Measurements from ENCODE around the gene TMEM101. TPM values are rescaled to one million over a fixed set of nuclear protein-coding genes. Genes with fewer than 3 reads are reported as not detected.
"Not testable (repeated sequence)": the region's sequence is repeated elsewhere in the genome, so short reads cannot be mapped to it uniquely, and the experiment has no call there.

Gene TMEM101
- 24.6 TPM for polyA plus RNA-seq

GRCh38 chr17:44014437-44015172 lies at the start of gene TMEM101:
Gene TMEM101 (minus strand): TSS chr17:44014963. CDS start chr17:44014952, 11 bp downstream.
- Mint-ChIP-seq H3K36me3 (peaks cover 10% of the 10 kb centered on the region), H3K9me3 (peaks cover 0 to 2% (median 0%) of the 10 kb centered on the region in 3 donors), H3K27ac (peak within 1 kb of the TSS; percentile 67 to 86 (median 68)), H3K27me3 (no peaks in the 10 kb centered on the region), H3K4me1 (peaks cover 6 to 11% (median 11%) of the 10 kb centered on the region in 3 donors), H3K4me3 (peak within 1 kb of the TSS; percentile 97 to 100 (median 98))

GRCh38 chr17:44063704-44064639 lies 49.2 kb upstream of the TMEM101 start:
- Mint-ChIP-seq H3K36me3 (peaks cover 3% of the 10 kb centered on the region), H3K4me3 (peak overlapping the region in 2 of 4 donors; percentile 27 to 84), H3K4me1 (peaks cover 14 to 33% (median 26%) of the 10 kb centered on the region in 3 donors)

GRCh38 chr17:44062871-44063270 lies 48.1 kb upstream of the TMEM101 start:
- Mint-ChIP-seq H3K4me1 (peaks cover 17 to 30% (median 26%) of the 10 kb centered on the region in 3 donors), H3K4me3 (no peak overlapping the region), H3K27ac (peak overlapping the region in 1 of 3 donors; percentile 53), H3K36me3 (peaks cover 3% of the 10 kb centered on the region), H3K9me3 (no peaks in the 10 kb centered on the region), H3K27me3 (no peaks in the 10 kb centered on the region)

More at GRCh38 chr17:44063704-44064639, 49.2 kb upstream of the TMEM101 start:
- Mint-ChIP-seq H3K27me3 (no peaks in the 10 kb centered on the region), H3K9me3 (no peaks in the 10 kb centered on the region), H3K27ac (peak overlapping the region; percentile 71 to 83 (median 77))

GRCh38 chr17:44061446-44061845 lies 46.7 kb upstream of the TMEM101 start:
- H3K27ac Mint-ChIP-seq: peak overlapping the region in 1 of 3 donors; percentile 25
- no peaks in the 10 kb centered on the region for H3K27me3 Mint-ChIP-seq
- peaks cover 12 to 22% (median 22%) of the 10 kb centered on the region in 3 donors for H3K4me1 Mint-ChIP-seq
- H3K36me3 Mint-ChIP-seq: peaks cover 3% of the 10 kb centered on the region
- H3K9me3 Mint-ChIP-seq: no peaks in the 10 kb centered on the region
- no peak overlapping the region for H3K4me3 Mint-ChIP-seq

GRCh38 chr17:44059101-44059892 lies 44.5 kb upstream of the TMEM101 start:
- Mint-ChIP-seq H3K4me1 (peaks cover 7 to 21% (median 16%) of the 10 kb centered on the region in 3 donors), H3K27ac (peak overlapping the region in 1 of 3 donors; percentile 23), H3K4me3 (no peak overlapping the region), H3K9me3 (no peaks in the 10 kb centered on the region), H3K27me3 (no peaks in the 10 kb centered on the region), H3K36me3 (peaks cover 3% of the 10 kb centered on the region)

- H3K27ac Mint-ChIP-seq: peak overlapping the region in 2 of 3 donors; percentile 3 to 64
- no peaks in the 10 kb centered on the region for H3K9me3 Mint-ChIP-seq
- peaks cover 6% of the 10 kb centered on the region for H3K36me3 Mint-ChIP-seq
- peak overlapping the region in 1 of 4 donors; percentile 69 for H3K4me3 Mint-ChIP-seq
- peaks cover 2 to 6% (median 2%) of the 10 kb centered on the region in 3 donors for H3K4me1 Mint-ChIP-seq
- H3K27me3 Mint-ChIP-seq: no peaks in the 10 kb centered on the region
These were observed 38.5 kb upstream of the TMEM101 start for GRCh38 chr17:44053125-44053872.

- H3K4me1 Mint-ChIP-seq: peaks cover 0 to 8% (median 2%) of the 10 kb centered on the region in 3 donors
- no peaks in the 10 kb centered on the region for H3K27me3 Mint-ChIP-seq
- H3K9me3 Mint-ChIP-seq: no peaks in the 10 kb centered on the region
- peaks cover 9% of the 10 kb centered on the region for H3K36me3 Mint-ChIP-seq
- no peak overlapping the region for H3K4me3 Mint-ChIP-seq
- no peak overlapping the region for H3K27ac Mint-ChIP-seq
These were observed 34.7 kb upstream of the TMEM101 start for GRCh38 chr17:44049294-44050060.

- H3K9me3 Mint-ChIP-seq, H3K36me3 Mint-ChIP-seq, H3K4me1 Mint-ChIP-seq, H3K4me3 Mint-ChIP-seq, H3K27me3 Mint-ChIP-seq: not testable (repeated sequence)
- peak overlapping the region in 1 of 3 donors; percentile 48 for H3K27ac Mint-ChIP-seq
These were observed 32.1 kb upstream of the TMEM101 start for GRCh38 chr17:44046893-44047292.

- Mint-ChIP-seq H3K27me3 (no peaks in the 10 kb centered on the region), H3K27ac (no peak overlapping the region), H3K4me1 (peaks cover 8 to 14% (median 8%) of the 10 kb centered on the region in 3 donors), H3K4me3 (no peak overlapping the region), H3K36me3 (peaks cover 7% of the 10 kb centered on the region), H3K9me3 (no peaks in the 10 kb centered on the region)
These were observed 30.7 kb upstream of the TMEM101 start for GRCh38 chr17:44045486-44045885.

- Mint-ChIP-seq H3K27me3 (no peaks in the 10 kb centered on the region), H3K27ac (no peak overlapping the region), H3K4me1 (peaks cover 8 to 14% (median 9%) of the 10 kb centered on the region in 3 donors), H3K4me3 (no peak overlapping the region), H3K36me3 (peaks cover 9% of the 10 kb centered on the region), H3K9me3 (no peaks in the 10 kb centered on the region)
These were observed 29.3 kb upstream of the TMEM101 start for GRCh38 chr17:44044071-44044470.

- H3K27me3 Mint-ChIP-seq: no peaks in the 10 kb centered on the region
- no peak overlapping the region for H3K4me3 Mint-ChIP-seq
- peaks cover 5% of the 10 kb centered on the region for H3K36me3 Mint-ChIP-seq
- no peaks in the 10 kb centered on the region for H3K9me3 Mint-ChIP-seq
- peak overlapping the region in 1 of 3 donors; percentile 46 for H3K27ac Mint-ChIP-seq
- peaks cover 8 to 14% (median 9%) of the 10 kb centered on the region in 3 donors for H3K4me1 Mint-ChIP-seq
These were observed 28.5 kb upstream of the TMEM101 start for GRCh38 chr17:44043272-44043696.

- peaks cover 4% of the 10 kb centered on the region for H3K36me3 Mint-ChIP-seq
- H3K27ac Mint-ChIP-seq: no peak overlapping the region
These were observed 25.3 kb upstream of the TMEM101 start for GRCh38 chr17:44039829-44040635.

More at GRCh38 chr17:44039829-44040635, 25.3 kb upstream of the TMEM101 start:
- H3K27me3 Mint-ChIP-seq: no peaks in the 10 kb centered on the region
- H3K4me3 Mint-ChIP-seq: no peak overlapping the region
- no peaks in the 10 kb centered on the region for H3K9me3 Mint-ChIP-seq
- peaks cover 8 to 14% (median 9%) of the 10 kb centered on the region in 3 donors for H3K4me1 Mint-ChIP-seq
